ENCODE measurements around the gene TMEM229B. TPM values are rescaled to one million over a fixed set of nuclear protein-coding genes. Genes with fewer than 3 reads are reported as not detected.

Gene TMEM229B
- total RNA-seq: 1 to 10 TPM; 2.2 to 4.8 TPM
- 1 to 10 TPM in 1 of 2 donors, under 1 TPM in 1; 0.28 to 2.4 TPM for polyA plus RNA-seq
- long read RNA-seq, donor 1: 0 reads
- long read RNA-seq, donor 2, partial matches to known transcripts: 1 of 2 reads
- long read RNA-seq, donor 2, other reads (novel, unspliced or antisense): 1 of 2 reads

DNA sequence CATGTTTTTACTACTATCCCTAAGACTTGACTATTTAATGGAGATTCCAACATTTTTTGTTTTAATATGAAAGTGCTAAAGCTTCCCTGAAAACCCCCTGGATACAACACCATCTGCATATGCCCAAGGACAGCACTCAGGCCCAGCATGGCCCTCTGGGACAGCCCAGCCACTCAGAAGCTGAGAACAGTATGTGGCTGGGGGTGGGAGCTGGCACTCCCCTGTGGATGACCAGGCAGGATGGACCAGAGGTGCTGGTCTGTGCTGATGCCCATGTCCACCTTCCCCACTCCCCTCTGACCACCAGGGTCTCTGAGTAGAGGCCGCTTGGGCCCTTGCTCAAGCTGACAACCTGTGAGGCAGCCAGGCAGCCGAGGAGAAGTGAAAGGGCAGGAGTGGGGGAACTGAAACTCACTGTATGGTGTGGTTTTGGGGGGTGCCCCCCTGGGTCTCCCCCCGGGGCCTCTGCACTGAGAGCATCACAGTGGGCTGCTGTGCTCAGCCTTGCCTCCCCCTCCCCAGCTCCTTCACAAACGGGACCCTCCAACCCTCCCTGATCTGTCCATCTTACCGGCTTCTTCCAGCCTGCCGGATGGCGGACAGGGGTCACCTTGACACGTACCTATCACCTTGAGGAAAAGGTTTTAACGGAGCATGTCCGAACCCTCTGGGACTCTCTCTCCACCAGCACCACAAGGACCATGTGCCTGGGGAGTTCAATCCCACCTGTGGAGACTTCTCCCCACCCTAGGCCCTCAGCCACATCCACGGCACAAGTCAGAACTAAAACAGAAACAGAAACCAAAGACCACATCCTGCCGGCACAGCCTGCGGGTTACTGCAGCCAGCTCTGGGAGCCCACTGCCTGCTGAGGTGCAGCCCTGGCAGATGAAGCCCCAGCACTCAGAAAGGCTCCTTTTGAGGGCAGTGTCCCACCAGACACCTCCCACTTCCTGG is at the start of gene TMEM229B:
Gene TMEM229B (minus strand): TSS at position 785 of the 957 bp plus-strand sequence. CDS start 14,798 bp downstream, outside the sequence.
- H3K4me1 ChIP-seq (ENCODE audit: control insufficient read depth in 1 of 2, insufficient read depth in 2 of 2, low read length in 2 of 2): no peaks in the 10 kb centered on the region
- intact Hi-C loops (cut with DNase I): no loop called here
- no peak within 1 kb of the TSS for H3K27ac ChIP-seq (ENCODE audit: low read depth in 1 of 2, low read length in 2 of 2)
- H3K27me3 ChIP-seq (ENCODE audit: control insufficient read depth in 1 of 2, insufficient read depth in 2 of 2, low read length in 1 of 2): no peaks in the 10 kb centered on the region
- ATAC-seq (ENCODE audit: low FRiP score): peak; percentile 51
- 82% methylated on average over 13 of the region's 13 CpGs for WGBS, 2 donors
- H3K9me3 ChIP-seq (ENCODE audit: control insufficient read depth, low read length): peaks cover 2% of the 10 kb centered on the region
- DNase-seq: peak in 1 of 2 donors; percentile 72
- H3K36me3 ChIP-seq (ENCODE audit: control insufficient read depth in 1 of 2, insufficient read depth in 2 of 2, low read length in 1 of 2): no peaks in the 10 kb centered on the region
- H3K4me3 ChIP-seq (ENCODE audit: low read length in 2 of 2): no peak within 1 kb of the TSS

DNA sequence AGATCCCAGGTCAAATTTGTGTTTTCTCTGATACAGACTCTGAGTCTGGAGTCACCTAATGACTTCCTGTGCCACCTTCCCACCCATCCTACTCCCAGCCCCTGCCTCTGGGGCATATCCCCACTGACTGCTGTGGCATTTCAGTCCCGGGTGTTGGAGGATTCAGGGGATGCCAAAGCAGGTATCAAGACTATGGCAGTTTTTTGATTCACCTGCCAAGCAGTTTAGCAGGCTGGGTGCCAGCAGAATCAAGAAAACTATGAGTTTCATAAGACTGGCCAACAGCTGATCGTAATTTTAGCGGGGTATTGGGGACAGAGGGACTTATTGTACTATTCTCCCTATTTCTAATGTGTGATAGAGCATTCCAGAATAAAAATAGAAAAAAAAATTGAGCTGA is 49.2 kb upstream of the TMEM229B start:
- intact Hi-C loops (cut with DNase I): no loop called here
- 50 to 57% methylated on average over 3 of the region's 3 CpGs for WGBS, 2 donors
- H3K9me3 ChIP-seq (ENCODE audit: control insufficient read depth, low read length): no peaks in the 10 kb centered on the region
- H3K27me3 ChIP-seq (ENCODE audit: control insufficient read depth in 1 of 2, insufficient read depth in 2 of 2, low read length in 1 of 2): no peaks in the 10 kb centered on the region
- ATAC-seq (ENCODE audit: low FRiP score) (no peak), DNase-seq (no peak)
- no peaks in the 10 kb centered on the region for H3K4me1 ChIP-seq (ENCODE audit: control insufficient read depth in 1 of 2, insufficient read depth in 2 of 2, low read length in 2 of 2)
- no peak overlapping the region for H3K4me3 ChIP-seq (ENCODE audit: low read length in 2 of 2)
- no peaks in the 10 kb centered on the region for H3K36me3 ChIP-seq (ENCODE audit: control insufficient read depth in 1 of 2, insufficient read depth in 2 of 2, low read length in 1 of 2)
- H3K27ac ChIP-seq (ENCODE audit: low read depth in 1 of 2, low read length in 2 of 2): no peak overlapping the region

DNA sequence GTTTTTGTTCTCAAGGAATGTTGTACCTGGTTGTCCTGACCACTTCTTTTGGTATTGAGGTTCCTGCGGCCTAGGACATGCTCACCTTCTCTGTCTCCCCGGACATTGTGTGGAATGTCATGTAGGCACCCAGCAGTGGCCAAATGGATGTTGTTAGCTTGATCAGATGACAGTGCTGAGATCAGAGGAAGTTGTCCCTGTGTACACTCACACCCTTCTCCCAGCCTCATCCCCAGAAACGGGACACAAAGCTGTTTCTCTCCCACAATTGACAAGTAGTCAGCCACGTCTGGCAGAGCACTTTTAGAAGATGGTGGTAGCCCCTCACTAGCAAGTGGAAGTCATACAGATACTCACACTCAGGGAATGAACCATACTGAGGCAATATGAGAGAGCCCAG is 47.6 kb upstream of the TMEM229B start:
- no peak for ATAC-seq (ENCODE audit: low FRiP score)
- Histone ChIP-seq H3K4me3 (ENCODE audit: low read length in 2 of 2) (no peak overlapping the region), H3K27me3 (ENCODE audit: control insufficient read depth in 1 of 2, insufficient read depth in 2 of 2, low read length in 1 of 2) (no peaks in the 10 kb centered on the region), H3K9me3 (ENCODE audit: control insufficient read depth, low read length) (no peaks in the 10 kb centered on the region), H3K27ac (ENCODE audit: low read depth in 1 of 2, low read length in 2 of 2) (no peak overlapping the region), H3K4me1 (ENCODE audit: control insufficient read depth in 1 of 2, insufficient read depth in 2 of 2, low read length in 2 of 2) (no peaks in the 10 kb centered on the region), H3K36me3 (ENCODE audit: control insufficient read depth in 1 of 2, insufficient read depth in 2 of 2, low read length in 1 of 2) (no peaks in the 10 kb centered on the region)
- 73 to 79% methylated on average over 4 of the region's 4 CpGs for WGBS, 2 donors
- no peak for DNase-seq
- intact Hi-C loops (cut with DNase I): no loop called here

DNA sequence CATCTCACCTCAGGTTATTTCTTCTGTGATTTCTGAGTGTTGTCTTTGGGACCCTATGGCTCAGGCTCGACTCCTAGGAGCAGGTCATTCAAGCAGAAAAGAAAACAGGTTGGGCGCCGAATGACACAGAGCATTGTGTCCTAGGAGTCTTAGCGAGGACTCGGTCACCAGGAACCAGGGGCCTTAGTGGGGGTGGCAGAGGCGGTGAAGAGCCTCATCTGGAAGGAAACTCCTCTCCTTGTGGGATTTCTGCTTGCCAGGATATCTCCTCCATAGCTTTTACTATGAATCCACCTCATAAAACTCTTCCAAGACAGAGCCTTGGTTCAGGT is 45.2 kb upstream of the TMEM229B start:
- H3K4me1 ChIP-seq (ENCODE audit: control insufficient read depth in 1 of 2, insufficient read depth in 2 of 2, low read length in 2 of 2): no peaks in the 10 kb centered on the region
- intact Hi-C loops (cut with DNase I): no loop called here
- DNase-seq (no peak), ATAC-seq (ENCODE audit: low FRiP score) (no peak)
- H3K9me3 ChIP-seq (ENCODE audit: control insufficient read depth, low read length): no peaks in the 10 kb centered on the region
- peak overlapping the region in 1 of 2 donors; percentile 79 for H3K4me3 ChIP-seq (ENCODE audit: low read length in 2 of 2)
- WGBS, 2 donors: 44 to 46% methylated on average over 6 of the region's 6 CpGs
- H3K27me3 ChIP-seq (ENCODE audit: control insufficient read depth in 1 of 2, insufficient read depth in 2 of 2, low read length in 1 of 2): no peaks in the 10 kb centered on the region
- H3K36me3 ChIP-seq (ENCODE audit: control insufficient read depth in 1 of 2, insufficient read depth in 2 of 2, low read length in 1 of 2): no peaks in the 10 kb centered on the region
- H3K27ac ChIP-seq (ENCODE audit: low read depth in 1 of 2, low read length in 2 of 2): no peak overlapping the region

DNA sequence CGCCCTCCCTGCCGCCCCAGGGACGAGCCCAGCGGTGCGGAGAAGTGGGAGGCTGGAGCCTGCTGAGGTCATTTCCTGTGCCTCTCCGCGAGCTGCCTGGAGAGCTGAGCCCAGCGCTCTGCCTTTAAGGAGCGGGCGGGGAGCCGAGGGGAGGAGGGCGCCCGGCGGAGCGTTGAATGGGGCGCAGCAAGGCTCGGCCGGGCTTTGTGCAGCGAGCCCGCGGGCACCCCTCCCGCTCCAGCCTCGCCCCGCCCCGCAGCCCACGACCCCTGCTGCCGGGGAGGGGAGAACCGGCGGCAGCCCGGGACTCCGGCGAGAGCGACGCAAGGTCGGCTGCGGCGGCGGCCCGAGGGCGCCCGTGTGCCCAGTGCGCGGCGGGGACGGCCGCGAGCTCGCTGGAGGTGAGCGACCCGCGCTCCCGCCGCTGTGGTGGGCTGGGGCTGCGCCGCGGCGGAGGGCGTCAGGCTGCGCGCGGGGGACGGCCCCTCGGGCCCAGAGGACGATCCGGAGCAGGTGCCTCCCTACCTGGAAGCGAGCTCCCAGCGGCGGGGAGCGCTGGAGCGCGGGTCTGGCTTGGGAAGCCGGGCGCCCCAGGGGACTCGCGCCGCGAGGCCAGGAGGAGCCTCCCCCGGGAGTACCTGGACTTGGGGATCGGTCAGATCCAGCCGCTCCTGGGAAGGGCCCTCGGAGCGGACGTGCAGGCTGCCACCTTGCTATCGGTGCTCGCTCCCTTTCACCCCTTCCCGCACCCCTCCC is 44.7 kb upstream of the TMEM229B start, which contains the start of gene PLEKHH1:
Gene PLEKHH1 (plus strand): TSS at position 293 of the 756 bp plus-strand sequence. CDS start 8,578 bp downstream, outside the sequence.
- no peaks in the 10 kb centered on the region for H3K4me1 ChIP-seq (ENCODE audit: control insufficient read depth in 1 of 2, insufficient read depth in 2 of 2, low read length in 2 of 2)
- no peaks in the 10 kb centered on the region for H3K9me3 ChIP-seq (ENCODE audit: control insufficient read depth, low read length)
- peak; percentile 90 for ATAC-seq (ENCODE audit: low FRiP score)
- H3K4me3 ChIP-seq (ENCODE audit: low read length in 2 of 2): peak within 1 kb of the TSS; percentile 78 to 79
- no peak within 1 kb of the TSS for H3K27ac ChIP-seq (ENCODE audit: low read depth in 1 of 2, low read length in 2 of 2)
- WGBS, 2 donors: 1 to 2% methylated on average over 65 to 86 of the region's 86 CpGs
- H3K36me3 ChIP-seq (ENCODE audit: control insufficient read depth in 1 of 2, insufficient read depth in 2 of 2, low read length in 1 of 2): no peaks in the 10 kb centered on the region
- intact Hi-C loops (cut with DNase I): no loop called here
- peak; percentile 91 for DNase-seq
- H3K27me3 ChIP-seq (ENCODE audit: control insufficient read depth in 1 of 2, insufficient read depth in 2 of 2, low read length in 1 of 2): no peaks in the 10 kb centered on the region

DNA sequence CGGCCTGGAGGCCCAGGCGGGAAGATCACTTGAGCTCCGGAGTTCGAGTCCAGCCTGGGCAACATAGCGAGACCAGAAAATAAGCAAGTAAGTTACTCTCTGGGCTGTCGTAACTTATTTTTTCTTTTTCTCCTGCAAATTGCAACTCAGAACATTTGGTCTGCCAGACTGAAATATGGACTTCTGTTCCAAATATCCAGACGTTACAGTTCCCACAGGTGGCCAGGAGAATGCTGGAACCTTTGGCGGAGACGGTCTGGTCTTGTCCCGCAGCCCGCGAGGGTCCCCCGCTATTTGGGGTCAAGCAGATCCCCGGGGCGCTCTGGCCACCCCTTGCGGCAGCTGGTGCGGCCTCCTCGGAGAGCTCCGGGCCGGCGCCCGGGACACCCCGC is 44.1 kb upstream of the TMEM229B start:
- 10 to 11% methylated on average over 23 of the region's 23 CpGs for WGBS, 2 donors
- no peak for ATAC-seq (ENCODE audit: low FRiP score)
- H3K36me3 ChIP-seq (ENCODE audit: control insufficient read depth in 1 of 2, insufficient read depth in 2 of 2, low read length in 1 of 2): no peaks in the 10 kb centered on the region
- peak overlapping the region; percentile 78 to 79 for H3K4me3 ChIP-seq (ENCODE audit: low read length in 2 of 2)
- DNase-seq: no peak
- H3K4me1 ChIP-seq (ENCODE audit: control insufficient read depth in 1 of 2, insufficient read depth in 2 of 2, low read length in 2 of 2): no peaks in the 10 kb centered on the region
- H3K27me3 ChIP-seq (ENCODE audit: control insufficient read depth in 1 of 2, insufficient read depth in 2 of 2, low read length in 1 of 2): no peaks in the 10 kb centered on the region
- no peak overlapping the region for H3K27ac ChIP-seq (ENCODE audit: low read depth in 1 of 2, low read length in 2 of 2)
- intact Hi-C loops (cut with DNase I): no loop called here
- no peaks in the 10 kb centered on the region for H3K9me3 ChIP-seq (ENCODE audit: control insufficient read depth, low read length)

DNA sequence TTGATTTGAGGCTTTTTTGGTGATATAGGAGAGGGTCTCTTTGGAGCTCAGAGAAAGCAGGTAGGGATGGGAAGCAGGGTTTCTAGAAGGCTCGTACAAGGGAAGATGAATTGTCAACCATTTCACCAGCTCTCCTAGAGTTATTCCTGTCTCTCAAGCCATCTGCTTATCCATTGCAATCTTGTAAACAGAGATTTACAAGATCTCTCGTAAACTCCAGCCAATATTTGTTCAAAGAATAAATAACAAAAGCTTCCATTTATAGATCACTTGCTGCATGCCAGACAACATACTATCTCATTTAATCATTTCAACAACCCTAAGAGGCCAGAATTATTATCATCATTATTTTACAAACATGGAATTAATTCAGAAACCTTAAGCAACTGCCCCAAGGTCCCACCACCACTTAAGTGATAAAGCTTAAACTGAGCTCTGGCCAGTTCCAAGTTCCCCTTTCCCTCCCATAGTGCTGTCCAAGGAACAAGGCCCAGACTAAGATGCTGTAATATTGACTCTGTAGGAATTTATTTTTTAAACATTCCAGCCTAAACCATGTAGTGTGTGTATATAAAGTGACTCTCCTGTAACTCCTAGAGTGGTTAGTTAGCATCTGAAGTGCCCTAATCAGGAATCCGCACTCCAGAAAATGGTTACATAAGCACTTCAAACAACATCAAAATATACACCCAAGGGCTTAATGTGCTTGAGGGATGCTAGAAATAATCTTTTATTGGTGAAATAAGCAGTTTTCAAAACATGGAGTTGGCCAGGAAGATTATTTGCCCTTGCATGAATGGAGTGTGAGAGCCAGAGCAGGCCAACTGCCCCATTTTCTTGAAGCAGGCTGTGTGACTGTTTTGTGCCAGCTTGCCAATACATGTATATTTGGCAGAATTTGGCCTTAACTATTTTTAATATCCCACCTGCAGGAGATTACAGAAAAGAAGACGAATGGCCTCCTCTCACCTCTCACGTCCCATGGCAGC is 41.7 kb upstream of the TMEM229B start:
- H3K36me3 ChIP-seq (ENCODE audit: control insufficient read depth in 1 of 2, insufficient read depth in 2 of 2, low read length in 1 of 2): no peaks in the 10 kb centered on the region
- no peaks in the 10 kb centered on the region for H3K27me3 ChIP-seq (ENCODE audit: control insufficient read depth in 1 of 2, insufficient read depth in 2 of 2, low read length in 1 of 2)
- H3K9me3 ChIP-seq (ENCODE audit: control insufficient read depth, low read length): no peaks in the 10 kb centered on the region
- no peaks in the 10 kb centered on the region for H3K4me1 ChIP-seq (ENCODE audit: control insufficient read depth in 1 of 2, insufficient read depth in 2 of 2, low read length in 2 of 2)
- 88% methylated on average over 5 of the region's 5 CpGs for WGBS, 2 donors
- no peak overlapping the region for H3K27ac ChIP-seq (ENCODE audit: low read depth in 1 of 2, low read length in 2 of 2)
- DNase-seq (no peak), ATAC-seq (ENCODE audit: low FRiP score) (no peak)
- intact Hi-C loops (cut with DNase I): no loop called here
- no peak overlapping the region for H3K4me3 ChIP-seq (ENCODE audit: low read length in 2 of 2)

DNA sequence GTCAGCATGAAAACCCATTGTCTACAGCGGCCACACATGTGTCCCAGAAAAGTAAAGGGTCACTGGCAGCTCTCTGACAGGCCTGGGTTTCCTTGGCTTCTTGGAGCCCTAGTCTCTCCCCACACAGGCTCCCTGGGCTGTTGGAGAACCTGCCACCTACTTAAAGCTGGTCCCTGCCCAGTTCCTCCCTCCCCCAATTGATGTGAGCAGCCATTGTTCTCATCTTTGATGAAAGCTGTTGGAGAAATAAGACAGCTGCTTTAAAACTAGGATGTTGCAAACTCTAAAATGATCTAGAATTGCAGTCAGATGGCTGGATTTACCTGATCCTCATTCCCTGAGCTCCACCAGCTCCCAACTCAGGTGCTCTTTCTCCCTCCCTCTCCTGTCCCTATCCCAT is 39.8 kb upstream of the TMEM229B start:
- DNase-seq (no peak), ATAC-seq (ENCODE audit: low FRiP score) (no peak)
- H3K27ac ChIP-seq (ENCODE audit: low read depth in 1 of 2, low read length in 2 of 2): no peak overlapping the region
- no peaks in the 10 kb centered on the region for H3K27me3 ChIP-seq (ENCODE audit: control insufficient read depth in 1 of 2, insufficient read depth in 2 of 2, low read length in 1 of 2)
- no peaks in the 10 kb centered on the region for H3K36me3 ChIP-seq (ENCODE audit: control insufficient read depth in 1 of 2, insufficient read depth in 2 of 2, low read length in 1 of 2)
- H3K4me3 ChIP-seq (ENCODE audit: low read length in 2 of 2): no peak overlapping the region
- 90 to 95% methylated on average over 1 of the region's 1 CpG for WGBS, 2 donors
- no peaks in the 10 kb centered on the region for H3K4me1 ChIP-seq (ENCODE audit: control insufficient read depth in 1 of 2, insufficient read depth in 2 of 2, low read length in 2 of 2)
- intact Hi-C loops (cut with DNase I): no loop called here
- no peaks in the 10 kb centered on the region for H3K9me3 ChIP-seq (ENCODE audit: control insufficient read depth, low read length)
